Tibial nerve (tissue), 3 donors: Measurements from ENCODE around the gene OR13G1.

Experiments used
- POLR2A ChIP-seq, 2 donors: fragments of 450-650 bp; IDR thresholded peaks; one replicate each; pipeline ENCODE4 v1.6.1; 2017; ENCODE audit warnings: antibody characterized with exemption in 2 of 2, mild to moderate bottlenecking in 2 of 2, moderate library complexity in 2 of 2
- TF ChIP-seq, protein P1 (sequence below), 5 experiments: fragments of 200-600 bp in 3 of 5; fragments of 450-650 bp in 2 of 5; sonication (generic) in 3 of 5; IDR thresholded peaks; one replicate each; pipeline ENCODE4 v1.5.1; 2016 to 2019; ENCODE audit warnings: antibody characterized with exemption in 5 of 5, mild to moderate bottlenecking in 3 of 5, moderate library complexity in 2 of 5

DNA sequence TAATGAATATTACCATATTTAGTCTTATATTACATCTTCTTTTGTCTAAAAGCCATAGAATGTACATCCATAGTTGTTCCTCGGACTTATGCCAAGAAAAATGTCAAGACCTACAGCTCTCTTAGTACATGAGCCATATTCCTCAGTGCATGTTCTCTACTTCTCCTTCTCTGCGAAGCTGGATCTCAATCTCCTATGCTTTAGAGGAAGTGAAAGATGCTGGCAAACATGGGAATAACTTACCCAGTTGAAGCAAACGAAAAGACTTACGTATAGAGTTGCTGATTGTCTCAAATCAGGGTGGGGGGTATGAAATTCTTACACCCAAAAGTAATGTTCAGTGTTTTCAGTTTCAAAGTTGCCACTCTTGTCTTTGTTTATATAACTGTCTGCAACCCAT lies 32.7 kb downstream of the OR13G1 start:
- TF ChIP-seq, protein P1, sequence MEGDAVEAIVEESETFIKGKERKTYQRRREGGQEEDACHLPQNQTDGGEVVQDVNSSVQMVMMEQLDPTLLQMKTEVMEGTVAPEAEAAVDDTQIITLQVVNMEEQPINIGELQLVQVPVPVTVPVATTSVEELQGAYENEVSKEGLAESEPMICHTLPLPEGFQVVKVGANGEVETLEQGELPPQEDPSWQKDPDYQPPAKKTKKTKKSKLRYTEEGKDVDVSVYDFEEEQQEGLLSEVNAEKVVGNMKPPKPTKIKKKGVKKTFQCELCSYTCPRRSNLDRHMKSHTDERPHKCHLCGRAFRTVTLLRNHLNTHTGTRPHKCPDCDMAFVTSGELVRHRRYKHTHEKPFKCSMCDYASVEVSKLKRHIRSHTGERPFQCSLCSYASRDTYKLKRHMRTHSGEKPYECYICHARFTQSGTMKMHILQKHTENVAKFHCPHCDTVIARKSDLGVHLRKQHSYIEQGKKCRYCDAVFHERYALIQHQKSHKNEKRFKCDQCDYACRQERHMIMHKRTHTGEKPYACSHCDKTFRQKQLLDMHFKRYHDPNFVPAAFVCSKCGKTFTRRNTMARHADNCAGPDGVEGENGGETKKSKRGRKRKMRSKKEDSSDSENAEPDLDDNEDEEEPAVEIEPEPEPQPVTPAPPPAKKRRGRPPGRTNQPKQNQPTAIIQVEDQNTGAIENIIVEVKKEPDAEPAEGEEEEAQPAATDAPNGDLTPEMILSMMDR (IDR thresholded peaks at IDR 0.05) = no peak
- TF ChIP-seq POLR2A (IDR thresholded peaks at IDR 0.05) = no peak
